ENCODE results near the gene NTNG1. TPM values are rescaled to one million over a fixed set of nuclear protein-coding genes. Genes with fewer than 3 reads are reported as not detected.

The NTNG1 gene
- total and polyA plus RNA-seq, 2 of the 8 experiments (the other 6 are each of a cell fraction or from before 2014, with no cell fraction given) = 1.2 to 4.1 TPM

DNA sequence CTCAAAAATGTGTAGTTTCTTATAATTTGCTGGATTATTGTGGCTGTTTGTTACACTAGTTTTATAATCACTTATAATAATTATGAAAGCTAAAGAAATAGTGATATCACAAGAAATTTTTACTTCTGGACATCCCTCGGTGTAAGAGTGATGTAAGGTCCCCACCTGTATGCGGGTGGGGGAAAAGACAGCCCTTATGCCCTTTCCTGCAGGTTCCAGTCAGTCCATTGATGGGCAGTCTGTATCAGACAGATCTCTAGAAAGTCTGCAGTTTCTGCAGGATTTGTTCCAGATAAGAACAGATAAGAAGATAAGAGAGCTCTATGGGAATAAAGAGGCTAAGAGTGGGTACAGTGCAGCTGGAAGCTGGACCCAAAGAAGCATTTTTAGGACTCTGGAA is 89.3 kb downstream of the NTNG1 start:
- Histone ChIP-seq H2BK5ac (ENCODE audit: low read depth, low read length) (no peak overlapping the region), H4K20me1 (replicated peaks in 1 of 2; ENCODE audit: control insufficient read depth in 1 of 2, insufficient read depth in 2 of 2, low read length in 2 of 2) (no peaks in the 10 kb centered on the region), H3K9me3 (ENCODE audit: insufficient read depth in 2 of 2, low read depth in 1 of 2, low read length in 1 of 2) (no peaks in the 10 kb centered on the region), H2BK12ac (ENCODE audit: low read depth, low read length) (no peak overlapping the region), H3K23me2 (ENCODE audit: low read depth, low read length) (no peaks in the 10 kb centered on the region), H4K8ac (ENCODE audit: extremely low read depth, insufficient read depth, low read length) (no peak overlapping the region), H3K4me1 (replicated peaks in 1 of 4; ENCODE audit: control insufficient read depth in 3 of 4, insufficient read depth in 4 of 4, low read length in 3 of 4) (peaks cover 3 to 10% (median 9%) of the 10 kb centered on the region in 4 experiments; a peak in 6 of 7 replicates), H3K27ac (ENCODE audit: low read depth, low read length) (no peak overlapping the region), H3K23ac (ENCODE audit: insufficient read length) (no peak overlapping the region), H2AK5ac (ENCODE audit: low read depth, low read length) (no peak overlapping the region), H3K4me3 (ENCODE audit: extremely low read depth in 1 of 4, insufficient read depth in 2 of 4, low read depth in 3 of 4, low read length in 4 of 4) (no peak overlapping the region), H4K5ac (ENCODE audit: insufficient read length, low read depth, low read length) (no peak overlapping the region), H3K14ac (ENCODE audit: insufficient read length) (no peak overlapping the region), H3K79me2 (ENCODE audit: control insufficient read depth in 1 of 2, insufficient read depth in 2 of 2, low read length in 2 of 2) (no peaks in the 10 kb centered on the region), H3K4me2 (ENCODE audit: insufficient read depth in 1 of 2, low read depth in 2 of 2, low read length in 2 of 2) (no peak overlapping the region), H3K18ac (ENCODE audit: extremely low read depth, low read length) (no peak overlapping the region), H3K9ac (replicated peaks in 1 of 4; ENCODE audit: extremely low read depth in 1 of 4, low read depth in 3 of 4, low read length in 3 of 4) (no peak overlapping the region), H3K4ac (replicated peaks; ENCODE audit: insufficient read length, low read depth, low read length) (no peak overlapping the region), H2BK120ac (replicated peaks; ENCODE audit: low read depth, low read length) (no peak overlapping the region), H2BK20ac (ENCODE audit: low read length) (no peak overlapping the region), H2BK15ac (ENCODE audit: low read length) (no peak overlapping the region), H2AFZ (ENCODE audit: low read length) (no peak overlapping the region), H4K91ac (replicated peaks; ENCODE audit: insufficient read length, low read length) (no peak overlapping the region), H3K36me3 (ENCODE audit: control insufficient read depth in 2 of 4, insufficient read depth in 4 of 4, low read length in 3 of 4) (no peaks in the 10 kb centered on the region), H3K79me1 (ENCODE audit: low read depth, low read length) (no peaks in the 10 kb centered on the region), H3K27me3 (replicated peaks in 1 of 4; ENCODE audit: control insufficient read depth in 3 of 4, extremely low read depth in 1 of 4, insufficient read depth in 3 of 4, low read length in 3 of 4) (no peaks in the 10 kb centered on the region), H3K56ac (replicated peaks; ENCODE audit: insufficient read length, low read depth, low read length) (no peak overlapping the region)
- DNase-seq (ENCODE audit: low read depth in 1 of 2, low spot score in 2 of 2) (no peak), FAIRE-seq (no peak)
- 92% methylated on average over 2 of the region's 2 CpGs; no CpG with 5 or more reads in 1 of the 2 experiments for WGBS, 2 experiments (ENCODE audit: extremely low coverage in 1 of 2, insufficient coverage in 1 of 2, insufficient read length in 1 of 2, insufficient replicate concordance in 2 of 2, low coverage in 1 of 2, low lambda C conversion rate in 2 of 2, missing lambda C conversion rate in 1 of 2)
- POLR2A ChIA-PET (ENCODE audit: partially characterized antibody) = no interaction called here
- TF ChIP-seq TEAD4 (IDR thresholded peaks at IDR 0.05; ENCODE audit: low read depth, low read length) (no peak), SIX5 (IDR thresholded peaks at IDR 0.05; ENCODE audit: low read depth, low read length) (no peak), KDM4A (IDR thresholded peaks at IDR 0.05; ENCODE audit: low read depth, low read length, severe bottlenecking) (no peak), HDAC6 (IDR thresholded peaks at IDR 0.05; ENCODE audit: low read depth, low read length) (no peak), BACH1 (IDR thresholded peaks at IDR 0.05; ENCODE audit: low read length) (no peak)
- CTCF ChIA-PET (ENCODE audit: partially characterized antibody) = interaction anchor here (0.9 to 1.8 kb wide), 4 partner anchors 9 to 76 kb away, joined by 3 to 4 read pairs (median 3); no protein-coding TSS in a partner anchor
